Endodermal cell (in vitro differentiated cells): ENCODE data around the gene PRELID3B. TPM values are rescaled to one million over a fixed set of nuclear protein-coding genes. Genes with fewer than 3 reads are reported as not detected.
A peak's percentile ranks its signal among the peaks of the same experiment; 100 is the strongest.

ENCODE experiments used
- DNase-seq: peaks from one replicate; pipeline ENCODE4 v3.0.0-alpha.2; 2017
- H3K27ac ChIP-seq: 2 replicates; pipeline ENCODE4 v1.5.1; 2013; ENCODE audit warnings: mild to moderate bottlenecking, low read depth, low read length, moderate library complexity
- H3K27me3 ChIP-seq: 2 replicates; pipeline ENCODE4 v1.6.1; 2013; ENCODE audit warnings: mild to moderate bottlenecking, low read length, moderate library complexity; ENCODE audit not compliant: insufficient read depth, control insufficient read depth, poor library complexity, severe bottlenecking
- H3K36me3 ChIP-seq: 2 replicates; pipeline ENCODE4 v1.7.0; 2013; ENCODE audit warnings: mild to moderate bottlenecking, low read length, moderate library complexity; ENCODE audit not compliant: control insufficient read depth, insufficient read depth
- H3K4me1 ChIP-seq: one replicate; pipeline ENCODE4 v1.7.0; 2013; ENCODE audit warnings: low read length; ENCODE audit not compliant: control insufficient read depth, insufficient read depth
- H3K4me3 ChIP-seq: 2 replicates; pipeline ENCODE4 v1.5.1; 2013; ENCODE audit warnings: mild to moderate bottlenecking, low read length, moderate library complexity
- H3K9ac ChIP-seq: 2 replicates; pipeline ENCODE4 v1.6.1; 2013; ENCODE audit warnings: mild to moderate bottlenecking, low read length, moderate library complexity; ENCODE audit not compliant: poor library complexity, severe bottlenecking; ENCODE audit errors: extremely low read depth
- H3K9me3 ChIP-seq: 2 replicates; pipeline ENCODE4 v1.6.1; 2013; ENCODE audit warnings: mild to moderate bottlenecking, low read length, moderate library complexity; ENCODE audit not compliant: control insufficient read depth
- H3K27ac Mint-ChIP-seq: 2 replicates; pipeline ENCODE4 v1.8.0; 2020; ENCODE audit warnings: mixed read lengths
- H3K27me3 Mint-ChIP-seq: 2 replicates; pipeline ENCODE4 v1.8.0; 2021; ENCODE audit warnings: mild to moderate bottlenecking, mixed read lengths; ENCODE audit not compliant: insufficient read depth
- H3K36me3 Mint-ChIP-seq: 2 replicates; pipeline ENCODE4 v1.8.0; 2020; ENCODE audit warnings: low read depth, mixed read lengths
- H3K4me1 Mint-ChIP-seq: 2 replicates; pipeline ENCODE4 v1.8.0; 2020; ENCODE audit warnings: mixed read lengths
- H3K4me3 Mint-ChIP-seq: 2 replicates; pipeline ENCODE4 v1.8.0; 2020; ENCODE audit warnings: mild to moderate bottlenecking, moderate library complexity, mixed read lengths
- H3K9me3 Mint-ChIP-seq: 2 replicates; pipeline ENCODE4 v1.8.0; 2020; ENCODE audit warnings: mild to moderate bottlenecking, mixed read lengths
- WGBS, 2 experiments: methylation state at CpG; one replicate each; pipeline versions ENCODE4 v1.1.5 to v1.1.7; 2013; ENCODE audit warnings: missing lambda C conversion rate in 2 of 2, mixed read lengths in 1 of 2; ENCODE audit not compliant: insufficient coverage in 1 of 2, insufficient read length in 1 of 2; 5-methylcytosine and 5-hydroxymethylcytosine counted together
- total RNA-seq, 2 donors: library from RNA; stranded (reverse); fragmentation: NEBNext Ultra II Directional in 1 of 2; extraction: Animal tissue kit (Norgen Biotek cat#: 25700) in 1 of 2; gene quantifications; 2 replicates in 1 of 2; 3 replicates in 1 of 2; pipeline ENCODE4 v1.2.1, GENCODE V29; 2021
- TF ChIP-seq, protein P1 (sequence below): fragments of 200-600 bp; sonication (generic); conservative IDR thresholded peaks from 2 replicates; pipeline ENCODE4 v1.5.0; 2021; ENCODE audit warnings: antibody characterized with exemption, mild to moderate bottlenecking

Gene PRELID3B
- total RNA-seq, 2 donors from 2014 or later = 48.6 to 50.8 TPM

DNA sequence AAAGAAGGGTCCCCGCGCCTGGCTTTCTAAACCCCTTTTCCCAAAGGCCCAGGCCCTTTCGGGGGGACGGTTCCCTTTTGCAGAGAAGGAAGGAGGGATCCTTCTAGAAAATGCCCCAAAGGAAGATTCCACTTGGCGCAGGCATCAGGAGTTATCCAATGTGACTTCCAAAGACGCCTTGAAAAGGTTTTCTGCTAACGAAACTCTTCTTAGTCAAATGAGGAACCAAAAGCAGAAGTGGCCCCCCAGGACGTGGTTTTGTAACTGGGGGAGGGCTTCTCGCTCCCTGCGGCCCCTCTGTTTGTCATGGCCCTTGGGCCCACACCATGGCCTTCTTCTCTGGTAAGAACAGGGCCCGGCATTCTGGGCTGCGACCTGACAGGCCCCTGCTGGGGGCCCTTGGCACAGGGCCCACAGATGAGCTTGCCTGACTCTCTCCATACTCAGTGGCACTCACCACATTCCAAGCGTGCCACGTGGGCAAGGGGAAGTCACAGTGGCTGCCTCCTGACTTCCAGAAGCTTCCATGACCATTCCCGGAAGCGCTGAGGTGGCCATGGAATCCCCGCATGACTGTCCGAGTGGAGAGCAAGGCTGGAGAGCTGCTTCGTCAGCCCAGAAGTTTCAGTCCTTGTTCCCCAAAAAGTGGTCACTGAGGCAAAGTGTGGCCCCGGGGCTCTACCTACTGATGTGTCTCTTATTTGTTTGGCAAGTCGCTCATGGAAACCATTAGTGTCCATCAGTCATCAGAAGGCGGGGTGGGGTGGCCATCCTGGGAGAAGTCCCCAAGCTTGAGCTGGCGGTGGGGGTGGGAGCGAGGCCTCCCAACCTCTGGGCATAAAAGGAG, 34.7 kb downstream of the PRELID3B start:
- 89 to 92% methylated on average over 17 to 24 of the region's 24 CpGs for WGBS, 2 experiments
- H3K9ac ChIP-seq = no peak overlapping the region

DNA sequence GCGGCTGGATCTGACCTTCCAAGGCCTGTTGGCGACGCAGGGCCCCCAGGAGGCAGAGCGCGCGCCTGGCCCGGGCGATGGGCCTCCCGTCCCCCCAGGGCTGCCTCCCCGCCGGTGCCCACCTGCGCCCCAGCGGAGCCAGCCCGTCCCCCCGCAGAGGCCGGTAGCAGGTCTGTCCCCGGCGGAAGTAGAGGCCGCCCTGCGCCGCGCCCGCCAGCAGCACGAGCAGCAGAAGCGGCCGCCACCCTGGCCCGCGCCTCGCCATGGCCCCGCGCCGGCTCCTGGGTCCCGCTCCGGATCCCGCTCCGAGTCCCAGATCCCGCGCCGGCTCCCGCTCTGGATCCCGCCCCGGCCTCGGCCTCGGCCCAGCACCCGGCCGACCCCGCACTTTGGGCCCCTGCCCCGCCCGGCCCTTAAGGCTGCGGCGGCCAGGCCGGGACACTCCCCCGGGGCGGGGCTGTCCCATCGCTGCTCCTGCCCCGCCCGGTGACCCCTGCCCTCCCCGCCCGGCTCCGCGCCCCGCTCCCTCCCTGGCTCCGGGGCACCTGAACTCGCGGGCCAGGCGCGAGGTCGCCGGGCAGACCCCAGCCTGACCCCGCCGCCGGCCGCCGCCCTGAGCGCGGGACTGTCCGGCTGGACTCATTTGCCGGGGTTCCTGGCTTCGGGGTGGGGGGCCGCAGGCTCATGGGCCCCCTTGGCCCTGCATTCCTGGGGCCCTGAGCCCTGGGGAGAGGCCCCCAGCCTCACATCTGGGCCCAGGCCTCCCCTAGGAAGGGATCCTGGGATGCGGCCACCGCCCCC, 35.5 kb downstream of the PRELID3B start, which contains the start of gene CTSZ:
TSS of gene CTSZ (minus strand) at position 391 of the 801 bp plus-strand sequence. CDS start at position 265, 126 bp downstream.
- Histone ChIP-seq H3K27ac (no peak within 1 kb of the TSS), H3K9me3 (no peaks in the 10 kb centered on the region), H3K27me3 (peaks cover 16% of the 10 kb centered on the region), H3K4me1 (no peaks in the 10 kb centered on the region), H3K9ac (peak within 1 kb of the TSS; percentile 68), H3K36me3 (no peaks in the 10 kb centered on the region), H3K4me3 (peak within 1 kb of the TSS; percentile 81)
- Mint-ChIP-seq H3K36me3 (peaks cover 19% of the 10 kb centered on the region), H3K27me3 (peaks cover 24% of the 10 kb centered on the region), H3K4me3 (peak within 1 kb of the TSS; percentile 58), H3K27ac (no peak within 1 kb of the TSS), H3K9me3 (no peaks in the 10 kb centered on the region), H3K4me1 (peaks cover 7% of the 10 kb centered on the region)
- TF ChIP-seq, protein P1, sequence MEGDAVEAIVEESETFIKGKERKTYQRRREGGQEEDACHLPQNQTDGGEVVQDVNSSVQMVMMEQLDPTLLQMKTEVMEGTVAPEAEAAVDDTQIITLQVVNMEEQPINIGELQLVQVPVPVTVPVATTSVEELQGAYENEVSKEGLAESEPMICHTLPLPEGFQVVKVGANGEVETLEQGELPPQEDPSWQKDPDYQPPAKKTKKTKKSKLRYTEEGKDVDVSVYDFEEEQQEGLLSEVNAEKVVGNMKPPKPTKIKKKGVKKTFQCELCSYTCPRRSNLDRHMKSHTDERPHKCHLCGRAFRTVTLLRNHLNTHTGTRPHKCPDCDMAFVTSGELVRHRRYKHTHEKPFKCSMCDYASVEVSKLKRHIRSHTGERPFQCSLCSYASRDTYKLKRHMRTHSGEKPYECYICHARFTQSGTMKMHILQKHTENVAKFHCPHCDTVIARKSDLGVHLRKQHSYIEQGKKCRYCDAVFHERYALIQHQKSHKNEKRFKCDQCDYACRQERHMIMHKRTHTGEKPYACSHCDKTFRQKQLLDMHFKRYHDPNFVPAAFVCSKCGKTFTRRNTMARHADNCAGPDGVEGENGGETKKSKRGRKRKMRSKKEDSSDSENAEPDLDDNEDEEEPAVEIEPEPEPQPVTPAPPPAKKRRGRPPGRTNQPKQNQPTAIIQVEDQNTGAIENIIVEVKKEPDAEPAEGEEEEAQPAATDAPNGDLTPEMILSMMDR = no peak
- 9 to 12% methylated on average over 26 to 82 of the region's 82 CpGs for WGBS, 2 experiments
- peak; percentile 86 for DNase-seq

More for the DNA sequence above, 34.7 kb downstream of the PRELID3B start:
- Histone ChIP-seq H3K27ac (no peak overlapping the region), H3K27me3 (peaks cover 16% of the 10 kb centered on the region), H3K4me3 (no peak overlapping the region), H3K9me3 (no peaks in the 10 kb centered on the region), H3K36me3 (no peaks in the 10 kb centered on the region), H3K4me1 (no peaks in the 10 kb centered on the region)
- H3K9me3 Mint-ChIP-seq = no peaks in the 10 kb centered on the region
- peak overlapping the region; percentile 58 for H3K4me3 Mint-ChIP-seq
- peaks cover 14% of the 10 kb centered on the region for H3K36me3 Mint-ChIP-seq
- no peak overlapping the region for H3K27ac Mint-ChIP-seq
- peaks cover 31% of the 10 kb centered on the region for H3K27me3 Mint-ChIP-seq
- peak; percentile 49 for DNase-seq
- H3K4me1 Mint-ChIP-seq = peaks cover 7% of the 10 kb centered on the region
- TF ChIP-seq, protein P1 = no peak

DNA sequence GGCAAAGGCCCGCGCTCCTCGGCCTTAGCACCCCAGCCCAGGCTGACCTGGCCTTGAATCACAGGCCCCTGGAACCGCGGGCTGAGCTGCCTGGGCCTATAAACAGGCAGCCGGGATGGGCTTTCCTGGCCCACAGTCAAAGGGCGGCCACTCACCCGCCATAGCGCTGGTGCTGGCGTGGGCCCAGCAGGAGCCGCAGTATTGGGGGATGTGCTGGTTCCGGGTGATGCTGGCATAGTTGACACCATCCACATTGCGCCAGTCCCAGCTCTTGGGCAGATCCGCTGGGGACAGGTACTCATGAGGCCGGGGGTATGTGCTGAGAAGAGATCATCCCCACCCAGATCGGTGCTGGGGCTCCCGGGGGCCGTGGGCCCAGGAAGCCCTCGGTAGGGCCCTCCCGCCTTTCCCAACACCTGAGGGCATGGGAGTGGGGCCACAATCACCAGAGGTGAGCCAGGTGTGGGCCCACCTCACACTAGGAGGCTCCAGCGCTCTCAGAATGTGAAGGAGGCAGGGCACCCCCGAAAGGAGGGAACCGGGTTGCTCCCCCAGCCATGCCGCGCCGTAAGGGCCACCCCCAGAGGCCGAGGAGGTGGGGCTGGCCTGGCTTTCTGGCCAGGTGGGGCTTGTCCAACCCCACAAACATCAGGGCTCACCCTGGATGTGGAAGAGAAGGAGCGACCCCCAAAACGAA, 36.3 kb downstream of the PRELID3B start:
- H3K27ac ChIP-seq = no peak overlapping the region
- H3K36me3 ChIP-seq = no peaks in the 10 kb centered on the region
- H3K4me3 ChIP-seq = peak overlapping the region; percentile 81
- H3K9me3 ChIP-seq = no peaks in the 10 kb centered on the region
- Mint-ChIP-seq H3K36me3 (peaks cover 23% of the 10 kb centered on the region), H3K9me3 (no peaks in the 10 kb centered on the region), H3K27me3 (peaks cover 22% of the 10 kb centered on the region), H3K4me1 (peaks cover 6% of the 10 kb centered on the region), H3K27ac (no peak overlapping the region), H3K4me3 (peak overlapping the region; percentile 58)
- TF ChIP-seq, protein P1 = no peak
- peak overlapping the region; percentile 68 for H3K9ac ChIP-seq
- WGBS, 2 experiments = 77 to 96% methylated on average over 8 to 29 of the region's 29 CpGs
- peak; percentile 47 for DNase-seq
- no peaks in the 10 kb centered on the region for H3K4me1 ChIP-seq
- peaks cover 16% of the 10 kb centered on the region for H3K27me3 ChIP-seq
